SHP77 treated with DMSO at 0.1 percent for 48 hours (cell line): ENCODE measurements around the gene IL17RA.

ENCODE experiments used
- DNase-seq: peaks from one replicate; lab custom pipeline; 2025; lab: John Stamatoyannopoulos, UW

IL17RA gene

GRCh38 chr22:17083255-17083654 is 1.5 kb upstream of the IL17RA start:
- no peak for DNase-seq

DNA sequence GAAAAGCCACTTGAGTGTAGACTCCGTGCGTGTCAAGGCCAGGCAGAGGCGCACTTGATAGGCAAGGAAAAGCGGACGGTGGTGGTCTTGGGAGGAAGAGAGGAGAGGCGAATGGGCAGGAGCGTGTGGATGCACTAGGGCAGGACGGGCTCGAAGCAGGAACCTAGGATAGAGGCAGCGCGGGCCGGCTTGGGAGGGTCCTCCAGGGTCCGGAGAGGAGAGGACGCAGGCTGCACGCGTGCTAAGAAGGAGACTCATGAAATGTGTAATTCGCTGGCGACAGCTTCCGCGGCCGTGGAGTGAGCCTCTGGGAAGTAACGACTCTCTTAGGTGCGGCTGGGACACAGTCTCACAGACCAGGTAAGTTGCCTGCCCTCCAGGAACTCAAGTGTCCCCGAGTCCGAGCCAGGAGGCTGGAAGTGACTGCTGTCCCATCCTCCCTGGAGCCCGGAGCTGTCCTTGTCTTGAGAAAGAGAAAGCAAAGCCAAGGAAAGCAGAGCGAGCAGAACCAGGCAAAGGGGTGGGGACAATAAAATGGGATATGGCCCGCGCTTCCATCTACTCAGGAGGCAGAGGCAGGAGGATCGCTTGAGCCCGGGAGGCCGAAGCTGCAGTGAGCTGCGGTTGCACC is 874 bp upstream of the IL17RA start:
- no peak for DNase-seq

- no peak for DNase-seq
Observed at GRCh38 chr22:17085277-17086181, 729 bp downstream of the IL17RA start.

DNA sequence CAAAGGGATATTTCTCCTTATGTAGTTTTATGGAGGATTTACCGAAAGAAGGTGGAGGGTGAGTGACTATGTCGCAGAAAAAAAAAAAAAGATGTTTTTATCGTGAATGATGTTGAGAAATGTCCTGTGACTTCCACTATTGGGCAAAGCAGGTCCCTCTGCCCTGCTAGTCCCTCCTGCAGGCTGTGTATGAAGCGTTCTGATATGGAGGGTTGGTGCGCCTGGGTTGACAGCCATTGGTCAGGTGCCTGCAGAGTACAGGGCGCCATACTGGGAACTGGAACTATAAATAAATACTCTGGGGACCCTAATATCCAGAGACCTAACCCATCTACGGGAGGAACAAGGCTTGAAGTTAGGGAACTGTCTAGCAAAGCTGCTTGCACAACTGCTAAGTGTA is 1.5 kb downstream of the IL17RA start:
- no peak for DNase-seq

- no peak for DNase-seq
Observed at GRCh38 chr22:17086788-17087497, 2.1 kb downstream of the IL17RA start.

DNA sequence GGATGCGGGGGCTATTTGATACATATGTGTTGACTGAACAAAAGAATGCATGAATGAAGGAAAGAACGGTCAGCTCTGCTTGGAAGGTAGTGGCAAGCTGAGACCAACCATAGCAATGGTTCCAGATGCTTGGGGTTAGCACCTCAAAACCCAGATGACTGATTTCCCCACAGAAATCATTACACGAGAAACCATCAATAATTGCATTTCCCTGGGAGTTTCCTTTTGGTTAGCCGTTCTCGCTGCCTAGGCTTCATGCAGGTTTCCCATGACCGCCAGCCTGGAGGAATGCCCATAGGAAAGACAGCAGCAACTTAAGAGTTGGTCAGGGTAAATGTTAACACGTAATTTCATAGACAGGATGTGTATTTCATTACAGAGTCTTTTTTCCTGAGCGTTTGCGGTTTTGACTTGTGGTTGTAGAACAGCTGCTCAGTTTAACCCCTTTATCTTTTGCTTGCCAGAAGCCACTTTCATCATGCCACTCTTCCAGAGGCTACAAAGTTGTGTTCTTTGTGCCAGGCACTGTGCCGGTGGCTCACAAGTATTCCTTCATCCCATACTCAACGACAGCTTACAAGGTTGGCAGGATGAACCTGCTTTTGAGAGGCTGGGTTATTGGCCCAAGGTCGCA is 2.8 kb downstream of the IL17RA start:
- no peak for DNase-seq

DNA sequence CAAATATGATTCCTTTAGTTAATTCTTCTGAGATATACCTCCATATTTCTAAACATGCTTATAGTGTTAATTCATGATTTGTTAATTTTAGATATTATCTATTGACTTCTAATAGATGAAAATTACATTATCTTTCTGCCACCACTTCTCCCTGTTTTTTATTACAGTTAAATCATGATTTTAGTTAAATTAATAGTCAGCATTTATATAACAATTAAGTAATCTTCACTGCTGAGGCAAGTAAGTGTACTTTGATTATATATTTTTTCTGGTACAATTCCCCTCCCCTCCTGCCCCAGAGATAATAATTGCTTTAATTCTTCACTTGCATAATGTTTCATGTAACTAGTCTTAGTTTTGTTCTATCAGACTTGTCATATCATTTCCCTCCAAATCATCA is 5.8 kb downstream of the IL17RA start:
- DNase-seq = no peak

GRCh38 chr22:17091851-17092250 is 7.1 kb downstream of the IL17RA start:
- no peak for DNase-seq

DNA sequence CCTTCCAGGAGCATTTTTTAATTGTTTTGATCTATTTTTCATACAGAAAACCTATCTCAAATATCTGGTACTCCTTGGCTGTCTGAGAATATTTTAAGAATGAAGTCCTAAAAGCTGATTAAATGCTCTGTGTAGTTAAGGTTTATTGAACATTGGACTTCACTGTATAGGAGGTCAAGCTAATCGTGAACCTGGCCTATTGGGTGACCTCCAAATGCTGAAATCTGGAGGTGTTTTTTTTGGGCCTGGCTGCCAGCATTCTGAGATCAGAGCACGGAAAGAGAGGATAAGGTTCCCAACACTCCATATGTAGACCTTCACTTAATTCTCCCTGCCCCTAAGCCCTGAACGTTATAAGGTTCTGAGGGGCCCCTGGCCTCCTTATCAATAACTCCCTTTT is 8.3 kb downstream of the IL17RA start:
- DNase-seq = no peak

- no peak for DNase-seq
Observed at GRCh38 chr22:17095538-17095937, 10.7 kb downstream of the IL17RA start.

GRCh38 chr22:17096071-17096470 is 11.3 kb downstream of the IL17RA start:
- no peak for DNase-seq

- DNase-seq = no peak
Observed at GRCh38 chr22:17097062-17097461, 12.3 kb downstream of the IL17RA start.

DNA sequence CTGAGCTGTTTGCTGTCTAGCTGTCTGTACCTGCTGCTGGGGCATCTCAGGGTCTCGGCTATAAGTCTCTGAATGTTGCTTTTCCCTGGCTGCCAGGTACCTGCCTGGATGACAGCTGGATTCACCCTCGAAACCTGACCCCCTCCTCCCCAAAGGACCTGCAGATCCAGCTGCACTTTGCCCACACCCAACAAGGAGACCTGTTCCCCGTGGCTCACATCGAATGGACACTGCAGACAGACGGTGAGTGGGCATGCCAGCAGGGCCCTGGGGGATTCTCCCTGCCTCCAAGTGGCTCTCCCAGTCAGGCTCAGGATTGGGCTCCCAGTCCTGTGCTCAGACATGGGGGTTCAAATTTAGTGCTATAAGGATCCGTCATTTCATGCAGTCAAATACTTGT is 12.9 kb downstream of the IL17RA start:
- no peak for DNase-seq

GRCh38 chr22:17098379-17098819 is 13.6 kb downstream of the IL17RA start:
- no peak for DNase-seq

GRCh38 chr22:17100621-17101020 is 15.8 kb downstream of the IL17RA start:
- DNase-seq = no peak

GRCh38 chr22:17101475-17102296 is 16.9 kb downstream of the IL17RA start:
- DNase-seq = no peak

DNA sequence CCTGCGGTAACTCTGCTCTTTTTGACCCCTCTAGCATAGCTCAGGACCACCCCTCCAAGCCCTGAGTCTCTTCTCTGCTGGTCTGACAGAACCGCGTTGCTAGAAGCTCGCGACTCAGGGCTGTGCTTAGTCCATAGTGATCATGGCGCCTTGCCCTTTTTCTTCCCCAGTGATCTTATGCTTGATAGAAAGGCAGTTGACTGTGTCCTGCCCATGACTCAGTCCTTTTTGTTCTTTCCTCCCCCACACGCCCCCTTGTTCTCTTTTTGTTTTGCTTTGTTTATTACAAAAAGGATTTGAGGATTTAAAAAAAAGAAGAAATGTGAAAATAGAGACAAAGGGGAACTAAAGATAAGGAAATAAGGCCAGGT is 17.5 kb downstream of the IL17RA start:
- DNase-seq = no peak

DNA sequence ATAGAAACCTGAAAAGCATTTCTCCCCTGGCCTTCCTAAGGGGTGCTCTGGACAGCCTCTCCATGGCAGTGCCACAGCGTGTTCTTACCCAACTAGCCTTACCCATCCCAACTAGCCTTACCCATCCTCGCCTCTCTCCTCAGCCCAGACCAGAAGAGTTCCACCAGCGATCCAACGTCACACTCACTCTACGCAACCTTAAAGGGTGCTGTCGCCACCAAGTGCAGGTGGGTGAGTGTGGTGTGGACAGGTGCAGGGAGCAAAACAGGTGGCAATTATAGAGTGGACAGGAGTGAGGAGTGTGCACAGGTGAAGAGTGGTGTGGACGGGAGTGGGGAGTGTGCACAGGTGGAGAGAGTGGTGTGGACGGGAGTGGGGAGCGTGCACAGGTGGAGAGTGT is 18.6 kb downstream of the IL17RA start:
- DNase-seq = no peak

DNA sequence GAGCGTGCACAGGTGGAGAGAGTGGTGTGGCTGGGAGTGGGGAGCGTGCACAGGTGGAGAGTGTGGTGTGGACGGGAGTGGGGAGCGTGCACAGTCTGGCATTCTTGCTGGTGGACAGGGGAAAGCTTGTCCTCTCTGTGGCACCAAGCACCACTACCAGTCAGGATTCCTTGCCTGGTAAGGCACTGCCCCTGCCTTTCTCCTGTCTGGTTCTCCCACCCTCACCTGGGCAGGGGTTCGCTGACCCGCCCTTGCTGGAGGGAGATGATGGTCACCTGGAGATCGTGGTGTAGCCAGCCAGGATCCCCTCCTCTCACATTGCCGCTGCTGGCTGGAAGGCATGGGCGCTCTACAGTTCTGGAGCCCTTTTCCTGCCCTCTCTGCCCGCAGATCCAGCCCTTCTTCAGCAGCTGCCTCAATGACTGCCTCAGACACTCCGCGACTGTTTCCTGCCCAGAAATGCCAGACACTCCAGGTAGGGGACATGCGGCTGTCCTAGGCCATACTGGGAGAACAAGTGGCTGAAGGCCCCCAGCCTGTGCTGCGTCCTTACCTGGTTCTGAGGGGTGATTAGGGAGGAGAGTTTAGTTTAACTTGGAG is 19.6 kb downstream of the IL17RA start:
- no peak for DNase-seq

GRCh38 chr22:17105143-17106129 is 20.6 kb downstream of the IL17RA start:
- DNase-seq = no peak
